HG02678 (cell line): ENCODE measurements around the gene MAP7D2.
A peak's percentile ranks its signal among the peaks of the same experiment; 100 is the strongest.

Source experiments
- ATAC-seq: cut with Tn5 transposase; IDR thresholded peaks from one replicate; pipeline ENCODE4 v1.9.1; 2021; ENCODE audit warnings: mild to moderate bottlenecking, moderate library complexity; ENCODE audit not compliant: unreplicated experiment

MAP7D2 gene

DNA sequence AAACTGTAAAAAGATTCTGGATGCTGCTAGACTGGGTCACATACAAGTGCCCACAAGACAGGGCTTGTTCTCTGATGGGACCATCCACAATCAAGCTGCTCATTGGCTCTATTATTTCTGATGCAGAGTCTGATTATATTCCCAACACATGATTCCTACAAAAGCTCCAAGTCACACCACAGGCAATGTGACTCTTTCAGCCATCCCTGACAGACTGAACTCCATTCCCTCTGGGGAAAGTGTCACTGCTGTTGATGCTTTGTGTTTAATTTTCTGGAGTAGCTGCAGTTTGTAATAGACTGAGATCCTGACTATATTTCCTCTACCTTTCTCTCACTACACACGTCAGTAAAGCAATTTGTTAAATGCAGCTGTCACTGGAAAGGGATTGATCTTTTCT is 70.5 kb downstream of the MAP7D2 start:
- no peak for ATAC-seq

DNA sequence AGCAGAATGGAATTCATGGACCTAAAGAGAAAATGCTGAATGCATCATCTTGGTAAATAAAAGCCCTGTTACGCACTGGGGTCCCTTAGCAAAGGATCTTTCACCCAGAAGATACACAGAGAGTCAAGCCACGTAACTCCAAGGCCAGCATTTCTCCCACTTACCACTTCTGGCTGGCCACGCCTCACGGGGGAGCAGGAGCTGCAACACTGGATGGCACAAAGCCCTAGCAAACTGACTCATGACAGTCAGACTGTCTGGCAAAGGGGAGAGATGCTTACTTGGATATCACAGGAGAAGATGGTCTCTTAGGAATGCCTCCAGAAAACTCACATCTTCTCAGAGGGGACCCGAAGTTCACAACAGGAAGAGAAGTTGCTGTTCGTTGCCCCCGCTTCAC is 74.5 kb downstream of the MAP7D2 start:
- ATAC-seq, result no peak

DNA sequence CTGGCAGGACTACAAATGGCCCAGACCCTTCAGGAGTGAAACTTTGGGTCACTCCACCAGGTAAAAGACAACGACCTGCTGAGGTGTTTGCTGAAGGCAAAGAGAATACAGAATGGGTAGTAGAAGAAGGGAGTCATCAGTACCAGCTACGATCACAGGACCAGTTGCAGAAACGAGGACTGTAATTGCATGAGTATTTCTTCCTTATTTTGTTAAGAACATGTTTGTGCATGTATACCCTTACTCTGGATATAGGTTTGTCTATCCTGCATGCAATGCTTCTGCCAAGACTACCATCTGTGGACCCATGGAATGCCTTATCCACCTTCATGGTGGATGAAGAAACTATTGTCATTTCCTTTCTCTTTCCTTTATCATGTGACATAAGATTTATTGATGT is 77.7 kb downstream of the MAP7D2 start:
- ATAC-seq, result no peak

DNA sequence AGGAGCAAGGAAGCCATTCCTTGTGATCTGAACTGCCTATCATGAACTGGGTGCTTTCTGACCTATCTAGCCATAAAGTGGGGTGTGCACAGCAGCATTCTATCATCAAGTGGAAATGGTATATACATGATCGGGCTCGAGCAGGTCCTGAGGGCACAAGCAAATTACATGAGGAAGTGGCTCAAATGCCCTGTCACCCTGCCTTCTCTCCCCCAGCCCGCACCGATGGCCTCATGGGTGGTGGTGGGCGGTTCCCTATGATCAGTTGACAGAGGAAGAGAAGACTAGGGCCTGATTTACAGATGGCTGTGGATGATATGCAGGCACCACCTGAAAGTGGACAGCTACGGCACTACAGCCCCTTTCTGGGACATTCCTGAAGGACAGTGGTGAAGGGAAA is 79.5 kb downstream of the MAP7D2 start:
- no peak for ATAC-seq

DNA sequence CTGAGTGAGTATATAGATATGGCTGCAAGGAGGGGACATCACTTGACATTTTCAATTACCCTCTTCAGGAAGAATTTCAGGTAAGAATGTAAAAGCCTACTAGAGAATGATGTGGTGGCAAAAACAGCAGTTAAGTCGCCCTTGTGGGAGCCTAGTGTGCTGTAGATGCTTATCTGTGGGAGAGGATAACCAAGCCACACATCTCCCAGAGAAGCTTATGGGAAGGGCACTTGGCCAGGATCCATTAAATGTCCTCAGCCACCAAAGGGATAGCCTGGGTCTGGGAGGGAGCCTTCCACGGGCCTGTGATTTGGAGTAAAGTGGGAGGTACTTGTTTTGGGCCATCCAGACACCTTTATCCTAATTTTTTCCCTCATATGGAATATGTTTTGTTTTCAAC is 84.5 kb downstream of the MAP7D2 start:
- no peak for ATAC-seq

DNA sequence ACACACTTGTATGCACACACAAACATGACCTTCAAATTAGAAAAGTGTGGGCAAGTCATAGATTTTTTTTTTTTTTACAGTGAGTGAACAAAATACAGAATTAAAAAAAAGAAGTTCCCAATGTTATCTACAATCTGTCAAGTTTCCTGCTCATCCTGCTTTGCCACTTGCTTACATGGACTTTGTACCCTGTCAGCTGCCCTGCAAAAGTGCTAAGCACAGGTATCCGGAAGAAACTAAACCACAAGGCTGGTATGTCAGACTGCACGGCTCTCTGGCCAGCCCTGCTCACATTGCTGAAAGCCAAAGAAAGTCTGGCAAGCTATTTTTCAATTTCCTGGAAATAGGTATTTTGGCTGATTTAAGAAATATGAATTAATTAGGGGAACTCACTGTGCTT is 87.0 kb downstream of the MAP7D2 start:
- no peak for ATAC-seq

DNA sequence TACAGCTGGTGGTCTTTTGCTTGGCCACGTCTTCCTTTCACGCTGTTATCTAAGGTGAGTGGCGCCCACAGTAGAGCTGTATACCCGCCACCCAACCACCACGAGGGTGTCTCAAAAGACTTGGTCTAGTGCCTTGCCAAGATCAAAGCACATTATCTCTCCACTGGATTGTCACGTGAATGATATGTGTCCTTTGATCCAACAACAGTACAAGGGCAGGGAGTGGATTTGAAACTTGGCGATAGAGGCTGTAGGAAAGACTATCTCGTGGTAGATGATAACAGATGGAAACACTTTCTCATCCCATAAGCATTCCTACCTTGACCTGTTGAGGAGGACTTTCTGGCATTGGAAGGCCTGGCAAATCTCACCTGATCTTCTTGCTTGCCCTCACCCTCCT is 88.1 kb downstream of the MAP7D2 start:
- no peak for ATAC-seq

DNA sequence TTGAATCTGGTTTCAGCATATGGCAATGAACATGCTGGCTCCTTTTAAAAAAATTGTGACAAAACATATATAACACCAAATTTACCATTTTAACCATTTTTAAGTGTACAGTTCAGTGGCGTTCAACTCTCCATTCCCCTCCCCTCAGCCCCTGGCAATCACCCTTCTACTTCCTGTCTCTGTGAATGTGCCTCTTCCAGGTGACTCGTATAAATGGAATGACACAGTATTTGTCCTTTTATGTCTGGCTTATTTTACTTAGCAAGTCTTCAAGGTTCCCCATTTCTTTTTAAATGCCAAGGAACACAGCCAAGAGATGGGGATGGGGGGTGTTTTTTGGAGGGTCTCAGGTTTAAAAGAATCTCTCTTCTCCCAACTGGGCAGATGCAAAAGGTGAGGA is 90.4 kb downstream of the MAP7D2 start:
- no peak for ATAC-seq

DNA sequence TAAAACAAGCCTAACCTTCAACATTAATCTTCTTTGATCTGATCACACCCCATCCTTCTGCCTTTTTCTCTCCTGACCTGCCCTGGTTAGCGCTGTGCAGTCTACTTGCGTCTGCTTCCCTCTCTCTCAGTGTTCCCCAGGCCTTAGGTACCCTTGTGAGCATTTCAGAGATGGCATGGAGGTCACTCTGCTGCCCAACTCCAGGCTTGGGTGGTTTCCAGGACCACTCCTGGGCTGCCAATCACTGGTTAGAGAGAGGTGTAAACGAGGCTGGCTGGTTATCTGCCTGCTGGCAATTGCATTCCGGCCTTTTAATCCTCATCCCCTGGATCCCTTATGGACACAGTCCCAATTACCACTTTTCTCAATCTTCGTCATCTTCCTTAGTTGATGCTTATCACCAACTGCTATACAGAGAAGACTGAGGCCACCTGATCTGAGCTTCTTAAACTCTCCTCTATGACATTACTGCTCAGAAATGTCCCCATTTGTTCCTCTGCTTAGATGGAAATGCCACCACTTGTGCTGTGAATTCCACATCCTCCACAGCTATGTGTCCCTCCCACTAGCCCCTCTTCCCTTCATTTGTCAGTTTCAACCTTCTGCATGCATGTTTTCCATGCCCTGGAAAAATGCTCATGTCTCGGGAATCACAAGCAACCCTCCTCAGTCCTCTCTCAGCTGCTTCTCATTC is 96.9 kb downstream of the MAP7D2 start:
- ATAC-seq, result no peak

DNA sequence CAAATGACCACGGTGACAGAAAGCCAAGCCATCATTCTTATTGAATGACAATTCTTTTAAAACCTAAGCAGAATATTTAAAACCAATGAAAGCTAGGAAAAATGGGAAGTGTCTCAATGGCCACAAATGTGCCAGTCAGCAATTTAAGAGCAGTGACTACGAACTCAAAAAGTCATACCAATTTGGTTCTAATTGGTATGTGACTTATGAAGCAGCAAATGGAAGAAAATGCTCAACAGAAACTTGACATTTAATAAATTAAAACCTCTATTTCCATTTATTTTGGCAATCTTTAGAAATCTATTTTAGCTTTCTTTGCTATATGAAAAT is 100.1 kb downstream of the MAP7D2 start:
- no peak for ATAC-seq

DNA sequence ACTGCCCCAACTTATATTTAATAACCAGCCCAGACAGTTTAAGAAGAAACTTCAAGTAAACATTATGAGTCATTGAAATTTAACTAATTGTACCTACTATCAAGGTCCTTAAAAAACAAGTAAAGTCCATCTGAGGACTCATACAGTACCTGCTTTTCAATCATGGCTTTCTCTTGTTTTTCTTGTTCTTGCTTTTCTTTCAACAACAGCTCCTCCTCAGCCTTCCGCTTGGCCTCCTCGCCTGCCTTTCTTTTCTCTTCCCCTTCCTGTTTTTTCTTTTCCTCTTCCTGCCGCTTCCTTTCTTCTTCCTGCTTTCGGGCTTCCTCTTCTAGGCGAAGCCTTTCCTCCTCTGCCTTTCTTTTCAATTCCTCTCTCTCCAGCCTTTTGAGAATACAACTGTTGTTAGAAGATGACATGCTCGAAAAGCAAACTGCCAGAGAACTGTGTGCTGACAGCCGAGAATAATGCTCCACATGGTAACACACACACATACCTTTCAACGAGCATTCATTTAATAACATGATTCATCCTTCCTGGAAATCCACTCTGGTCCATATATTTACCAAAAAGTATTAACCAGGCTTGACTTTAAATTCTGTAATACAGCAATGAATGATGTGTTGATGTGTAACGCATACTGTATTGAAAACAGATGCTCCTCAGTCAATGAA is 100.6 kb downstream of the MAP7D2 start:
- ATAC-seq, result no peak

DNA sequence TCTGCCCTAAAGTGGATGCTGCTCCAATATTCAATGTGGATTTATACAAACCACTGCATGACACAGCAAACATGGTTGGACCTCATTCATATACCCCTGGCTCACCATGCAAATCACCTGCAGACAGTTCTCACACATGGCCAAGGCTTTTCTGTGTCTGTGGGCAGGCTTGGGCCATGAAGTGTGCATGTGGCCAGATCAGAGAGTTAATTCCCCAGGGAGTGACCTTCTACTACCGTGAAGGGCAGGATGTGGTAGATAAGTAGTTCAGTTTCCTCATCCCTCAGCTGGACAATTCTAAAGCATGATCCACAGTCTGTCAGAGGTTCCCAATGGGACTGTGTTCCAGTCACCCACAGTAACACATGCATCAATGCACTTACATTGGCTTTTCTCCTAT is 101.3 kb downstream of the MAP7D2 start:
- no peak for ATAC-seq

DNA sequence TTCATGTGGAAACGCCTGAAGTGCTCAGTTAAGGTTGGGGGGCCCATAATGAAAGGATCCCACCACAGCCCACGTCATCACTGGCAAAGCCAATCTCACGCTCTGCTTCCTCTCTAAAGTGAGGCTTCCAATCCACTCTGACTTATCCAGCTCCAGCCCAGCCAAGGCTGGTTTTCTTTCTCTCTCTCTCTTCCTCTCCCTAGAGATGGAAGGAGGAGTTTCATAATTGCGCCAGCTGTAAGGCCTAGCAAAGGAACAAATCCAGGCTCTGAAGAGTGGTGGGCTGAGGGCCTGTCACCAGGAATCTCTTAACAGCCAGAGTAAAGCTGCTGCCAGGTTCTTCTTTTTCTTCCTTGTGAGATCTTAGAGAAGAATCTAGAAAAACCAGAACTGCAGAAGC is 105.1 kb downstream of the MAP7D2 start:
- ATAC-seq, result no peak

DNA sequence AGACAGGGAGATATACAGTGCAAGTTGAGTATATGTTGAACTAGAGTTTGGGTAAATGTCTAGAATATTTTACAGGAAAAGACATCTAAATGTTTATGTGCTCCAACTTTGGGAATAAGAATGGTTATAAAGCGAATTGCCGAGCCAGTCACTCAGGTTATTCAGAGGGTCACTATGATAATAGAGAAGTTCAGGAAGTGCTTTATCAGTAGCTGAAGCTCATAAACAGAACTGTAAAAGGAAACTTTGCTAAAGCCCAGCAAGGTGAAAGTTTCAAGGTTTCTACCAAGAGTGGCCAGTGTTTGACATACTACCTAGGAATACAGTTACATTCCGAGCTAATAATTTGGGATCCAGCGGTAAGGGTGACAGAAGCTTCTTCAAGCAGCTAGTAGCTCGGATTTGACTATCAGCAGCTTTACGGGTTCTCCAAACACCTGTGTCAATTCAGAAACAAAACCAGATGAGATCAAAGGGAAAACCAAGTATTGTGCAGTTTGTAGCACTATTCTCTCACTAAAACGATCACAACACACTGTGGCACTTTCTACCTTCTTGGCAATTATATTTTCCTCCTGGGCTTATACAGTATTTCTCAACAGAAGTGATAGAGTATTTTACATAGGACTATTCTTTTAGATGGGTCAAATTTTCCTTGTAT is 108.6 kb downstream of the MAP7D2 start:
- ATAC-seq, result no peak

DNA sequence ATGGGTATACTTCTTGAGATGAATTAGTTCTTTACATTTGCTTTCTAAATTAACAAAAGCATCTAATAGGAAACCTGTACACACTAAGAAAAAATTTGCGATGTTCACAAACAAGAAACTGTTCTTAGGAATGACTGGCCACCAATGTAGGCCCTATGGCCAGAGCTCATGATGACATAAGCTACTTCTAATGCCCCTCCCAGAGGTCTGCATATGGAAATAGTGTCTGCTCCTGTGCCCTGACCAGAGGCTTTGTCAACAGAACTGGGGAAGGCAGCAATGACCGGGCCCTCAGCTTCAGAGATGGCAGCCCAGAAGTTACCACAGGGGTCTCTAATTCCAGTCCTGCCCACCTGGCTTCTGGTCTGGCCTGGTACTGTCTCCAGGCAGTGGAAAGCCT is 110.8 kb downstream of the MAP7D2 start:
- ATAC-seq, result no peak

DNA sequence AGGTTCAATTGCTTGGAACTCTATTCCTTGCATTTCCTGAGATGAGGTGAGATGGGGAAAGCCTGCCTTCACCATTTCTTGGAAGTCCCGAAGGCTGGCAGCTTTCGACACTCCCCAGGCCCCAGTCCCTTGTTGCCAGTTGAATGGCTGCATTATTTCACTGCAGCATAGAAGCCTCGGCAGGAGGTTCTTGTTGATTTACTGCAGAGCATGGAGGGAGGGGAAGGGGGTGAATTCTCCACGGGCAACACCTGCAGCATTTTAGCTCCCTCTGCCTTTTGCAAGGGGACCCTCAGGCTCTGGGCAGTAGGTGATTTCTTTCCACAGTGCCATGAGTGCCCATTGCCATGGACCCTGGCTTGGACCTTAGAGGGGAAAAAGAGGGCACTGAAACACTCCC is 115.1 kb downstream of the MAP7D2 start:
- no peak for ATAC-seq

DNA sequence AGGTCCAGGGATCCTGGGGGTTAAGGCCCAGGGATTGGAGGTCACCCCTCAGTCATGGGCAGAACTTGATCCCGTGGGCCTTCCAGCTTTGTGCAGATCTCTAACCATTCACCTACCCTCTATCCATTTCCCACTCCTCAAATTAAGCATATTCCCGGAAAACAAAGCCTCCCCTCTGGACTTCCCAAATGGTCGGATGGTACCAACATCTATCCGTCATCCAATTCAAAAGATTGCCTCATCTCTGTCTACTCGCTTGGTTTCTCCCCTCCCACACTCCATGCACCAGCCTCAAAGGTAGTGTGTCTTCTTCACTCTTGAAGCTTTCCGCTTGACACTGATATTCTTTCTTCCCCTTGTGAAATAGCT is 125.4 kb downstream of the MAP7D2 start:
- no peak for ATAC-seq

DNA sequence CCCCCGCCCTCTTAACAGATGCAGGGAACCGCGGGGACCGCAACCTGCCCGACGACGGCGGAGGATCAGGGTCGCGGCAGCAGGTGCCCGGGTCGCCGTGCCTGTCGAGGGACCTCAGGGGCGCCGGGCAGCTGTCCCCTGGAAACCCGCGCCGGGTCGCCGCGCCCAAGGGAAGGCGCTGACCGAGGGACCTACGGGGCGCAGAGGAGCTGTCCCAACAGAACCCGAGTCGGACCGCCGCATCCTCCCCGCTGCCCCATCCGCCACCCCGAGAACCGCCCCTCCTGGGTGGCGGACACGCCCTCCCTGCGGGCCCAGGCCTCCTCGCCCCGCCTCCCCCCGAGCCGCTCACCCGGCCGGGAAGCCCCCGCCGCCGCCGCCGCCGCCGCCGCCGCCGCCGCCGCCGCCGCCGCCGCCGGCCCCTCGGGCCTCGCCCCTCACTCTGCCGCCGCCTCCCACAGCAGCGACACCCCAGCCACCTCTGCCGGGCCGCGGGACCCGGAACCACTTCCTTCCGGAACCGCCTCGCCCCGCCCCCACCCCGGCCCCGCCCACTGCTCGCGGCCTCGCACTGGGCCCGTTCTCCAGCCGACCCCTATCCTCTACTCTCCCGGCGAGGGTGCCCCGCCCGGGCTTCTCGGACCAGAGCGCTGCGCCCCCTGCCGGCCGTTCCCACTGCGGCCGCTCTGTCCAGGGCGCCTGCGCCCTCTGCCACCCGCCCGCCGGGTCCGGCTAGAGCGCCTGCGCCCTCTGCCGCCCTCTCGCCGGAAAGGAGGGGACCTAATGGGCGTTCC is 126.0 kb downstream of the MAP7D2 start, which contains the start of gene BCLAF3:
BCLAF3 (minus strand) TSS at position 506 of the 794 bp plus-strand sequence. CDS start 20,797 bp downstream, outside the sequence.
- ATAC-seq, result peak; percentile 97

DNA sequence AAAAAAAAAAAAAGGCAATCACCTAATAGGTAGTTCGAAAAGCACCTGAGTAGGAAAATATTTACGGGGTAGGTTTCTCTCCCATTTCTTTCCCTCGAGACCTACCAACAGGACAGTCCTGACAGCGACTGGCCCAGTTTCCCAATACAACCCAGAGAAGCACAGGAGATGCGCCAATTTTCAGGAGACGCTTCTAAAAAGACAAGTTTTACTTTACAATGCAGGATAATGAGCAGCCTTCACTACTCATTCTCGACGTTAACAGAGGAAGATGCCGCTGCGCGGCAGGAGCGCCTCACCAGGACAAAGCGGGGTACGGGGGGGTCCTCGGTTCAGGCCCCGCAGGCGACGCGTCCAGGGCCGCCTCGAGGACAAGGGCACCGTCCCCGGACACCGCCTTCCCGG is 126.6 kb downstream of the MAP7D2 start:
- no peak for ATAC-seq

DNA sequence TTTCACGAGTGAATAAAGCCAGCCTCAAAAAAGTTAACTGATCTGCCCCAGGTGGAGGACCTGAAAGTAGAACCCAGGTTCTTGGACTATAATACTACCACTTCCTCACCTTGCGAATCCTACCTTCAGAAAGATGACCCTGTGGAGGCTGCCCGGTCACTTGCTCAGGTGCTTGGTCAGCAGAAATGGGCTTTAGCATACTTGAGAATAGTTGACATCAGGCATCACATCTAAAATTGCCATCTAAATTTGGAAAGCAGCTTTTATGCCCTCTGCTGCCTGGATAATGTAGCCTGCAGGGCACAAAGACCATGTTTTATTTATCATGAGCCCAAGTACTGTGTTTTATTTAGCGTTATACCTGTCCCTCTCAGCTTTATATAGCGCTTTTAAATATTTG is 128.9 kb downstream of the MAP7D2 start:
- no peak for ATAC-seq

DNA sequence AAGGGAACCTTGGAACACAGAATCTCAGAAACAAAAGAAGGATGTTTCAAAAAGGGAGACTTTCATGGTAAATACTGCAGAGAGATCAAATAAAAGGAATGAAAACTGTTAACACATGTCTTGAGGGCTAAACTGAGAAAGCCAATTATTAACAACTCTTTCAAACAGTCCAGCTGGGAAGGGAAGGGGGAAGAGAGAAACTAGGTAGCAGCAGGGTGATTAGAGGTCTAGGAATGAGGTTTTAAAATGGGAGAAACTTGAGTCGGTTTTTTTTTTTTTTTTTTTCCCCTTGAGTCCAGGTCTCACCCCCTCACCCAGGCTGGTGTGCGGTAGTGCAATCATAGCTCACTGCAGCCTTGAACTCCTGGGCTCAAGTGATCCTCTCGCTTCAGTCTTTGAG is 130.2 kb downstream of the MAP7D2 start:
- ATAC-seq, result no peak

DNA sequence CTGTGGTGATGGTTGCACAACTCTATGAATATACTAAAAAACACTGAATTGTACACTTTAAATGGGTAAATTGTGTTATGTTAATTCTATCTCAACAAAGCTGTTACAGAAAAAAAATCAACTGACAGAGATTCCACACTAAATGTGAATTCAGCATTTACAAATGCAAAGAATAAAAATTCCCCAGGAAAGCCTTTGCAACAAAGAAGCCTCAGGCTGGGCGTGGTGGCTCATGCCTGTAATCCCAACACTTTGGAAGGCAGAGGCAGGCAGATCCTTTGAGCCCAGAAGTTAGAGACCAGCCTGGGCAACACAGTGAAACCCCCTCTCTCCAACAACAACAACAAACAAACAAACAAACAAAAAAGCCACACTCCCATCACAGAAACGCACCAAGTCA is 134.8 kb downstream of the MAP7D2 start:
- no peak for ATAC-seq
